Measurements from ENCODE around the gene RNF223. TPM values are rescaled to one million over a fixed set of nuclear protein-coding genes. Genes with fewer than 3 reads are reported as not detected.
A peak's percentile ranks its signal among the peaks of the same experiment; 100 is the strongest.

The RNF223 gene
- total and polyA plus RNA-seq, 2 of the 13 experiments (the other 11 are each of a cell fraction or from before 2014, with no cell fraction given): 0.03 TPM; not detected in 1

DNA sequence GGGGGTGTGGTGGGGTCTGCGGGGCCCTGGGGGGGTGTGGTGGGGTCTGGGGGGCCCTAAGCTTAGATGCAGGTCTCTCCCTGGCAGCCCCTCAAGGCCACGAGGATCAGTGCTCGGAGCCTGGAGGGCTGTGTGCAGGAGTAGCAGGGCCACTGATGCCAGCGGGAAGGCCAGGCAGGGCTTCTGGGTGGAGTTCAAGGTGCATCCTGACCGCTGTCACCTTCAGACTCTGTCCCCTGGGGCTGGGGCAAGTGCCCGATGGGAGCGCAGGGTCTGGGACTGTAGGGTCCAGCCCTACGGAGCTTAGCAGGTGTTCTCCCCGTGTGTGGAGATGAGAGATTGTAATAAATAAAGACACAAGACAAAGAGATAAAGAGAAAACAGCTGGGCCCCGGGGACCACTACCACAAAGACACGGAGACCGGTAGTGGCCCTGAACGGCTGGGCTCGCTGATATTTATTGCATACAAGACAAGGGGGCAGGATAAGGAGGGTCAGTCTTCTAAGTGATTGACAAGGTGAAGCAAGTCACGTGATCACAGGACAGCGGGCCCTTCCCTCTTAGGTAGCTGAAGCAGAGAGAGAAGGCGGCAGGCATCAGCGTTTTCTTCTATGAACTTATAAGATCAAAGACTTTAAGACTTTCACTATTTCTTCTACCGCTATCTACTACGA lies 8.7 kb downstream of the RNF223 start (continued):
- TF ChIP-seq PBX3 (CRISPR knock-in tag; IDR thresholded peaks at IDR 0.05; ENCODE audit: borderline replicate concordance) (no peak), ZNF607 (CRISPR knock-in tag; IDR thresholded peaks at IDR 0.05; ENCODE audit: borderline replicate concordance) (0 out of 2 replicates have a peak, but pooled peaks have one; percentile 41), AGO2 (optimal IDR thresholded peaks at IDR 0.05; ENCODE audit: low read depth, low read length) (peak; percentile 25), HNF4A (CRISPR knock-in tag; IDR thresholded peaks at IDR 0.05) (peak; percentile 89), ZNF605 (CRISPR knock-in tag; IDR thresholded peaks at IDR 0.05) (0 out of 2 replicates have a peak, but pooled peaks have one; percentile 28), ZNF253 (CRISPR knock-in tag; IDR thresholded peaks at IDR 0.05; ENCODE audit: borderline replicate concordance) (no peak), KDM1A (CRISPR knock-in tag; IDR thresholded peaks at IDR 0.05) (0 out of 2 replicates have a peak, but pooled peaks have one; percentile 40), THAP11 (CRISPR knock-in tag; IDR thresholded peaks at IDR 0.05) (peak; percentile 26; the same call in 1 of the 2 replicates), NR2F2 (IDR thresholded peaks at IDR 0.05; ENCODE audit: borderline replicate concordance, low read depth) (0 out of 2 replicates have a peak, but pooled peaks have one; percentile 33), POLR2G (IDR thresholded peaks at IDR 0.05; ENCODE audit: low read depth, low read length) (peak; percentile 62), HDAC2 (CRISPR knock-in tag; IDR thresholded peaks at IDR 0.05) (peak; percentile 45; the same call in 1 of the 2 replicates), MED13 (CRISPR knock-in tag; IDR thresholded peaks at IDR 0.05) (no peak), ZFX (CRISPR knock-in tag; IDR thresholded peaks at IDR 0.05; ENCODE audit: low read depth) (peak; percentile 58), GABPB1 (CRISPR knock-in tag; IDR thresholded peaks at IDR 0.05) (peak; percentile 25; the same call in 1 of the 2 replicates), TBX2 (CRISPR knock-in tag; IDR thresholded peaks at IDR 0.05; ENCODE audit: borderline replicate concordance) (peak; percentile 40; the same call in 1 of the 2 replicates), SAP130 (CRISPR knock-in tag; IDR thresholded peaks at IDR 0.05; ENCODE audit: low read depth) (peak; percentile 71), GATAD2A (CRISPR knock-in tag; IDR thresholded peaks at IDR 0.05) (peak; percentile 30; the same call in 1 of the 2 replicates), RARA (CRISPR knock-in tag; IDR thresholded peaks at IDR 0.05) (peak; percentile 71), SCMH1 (CRISPR knock-in tag; IDR thresholded peaks at IDR 0.05; ENCODE audit: borderline replicate concordance) (no peak)
- TF ChIP-seq, protein P1, sequence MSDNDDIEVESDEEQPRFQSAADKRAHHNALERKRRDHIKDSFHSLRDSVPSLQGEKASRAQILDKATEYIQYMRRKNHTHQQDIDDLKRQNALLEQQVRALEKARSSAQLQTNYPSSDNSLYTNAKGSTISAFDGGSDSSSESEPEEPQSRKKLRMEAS (IDR thresholded peaks at IDR 0.05): peak; percentile 48; the same call in 1 of the 2 replicates
- TF ChIP-seq, protein P2, sequence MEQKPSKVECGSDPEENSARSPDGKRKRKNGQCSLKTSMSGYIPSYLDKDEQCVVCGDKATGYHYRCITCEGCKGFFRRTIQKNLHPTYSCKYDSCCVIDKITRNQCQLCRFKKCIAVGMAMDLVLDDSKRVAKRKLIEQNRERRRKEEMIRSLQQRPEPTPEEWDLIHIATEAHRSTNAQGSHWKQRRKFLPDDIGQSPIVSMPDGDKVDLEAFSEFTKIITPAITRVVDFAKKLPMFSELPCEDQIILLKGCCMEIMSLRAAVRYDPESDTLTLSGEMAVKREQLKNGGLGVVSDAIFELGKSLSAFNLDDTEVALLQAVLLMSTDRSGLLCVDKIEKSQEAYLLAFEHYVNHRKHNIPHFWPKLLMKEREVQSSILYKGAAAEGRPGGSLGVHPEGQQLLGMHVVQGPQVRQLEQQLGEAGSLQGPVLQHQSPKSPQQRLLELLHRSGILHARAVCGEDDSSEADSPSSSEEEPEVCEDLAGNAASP (CRISPR knock-in tag; IDR thresholded peaks at IDR 0.05; ENCODE audit: borderline replicate concordance): peak; percentile 20; the same call in 1 of the 2 replicates

Data from HepG2 (cell line).